SK-N-MC (cell line): ENCODE data around the gene LCOR.

Experiments used
- EZH2 ChIP-seq: fragments of 200-600 bp; sonication (generic); IDR thresholded peaks from one replicate; pipeline ENCODE4 v1.6.1; 2017; ENCODE audit warnings: antibody characterized with exemption
- FOXP2 ChIP-seq: optimal IDR thresholded peaks from 2 replicates; pipeline ENCODE3; 2011; ENCODE audit warnings: mild to moderate bottlenecking, moderate library complexity; ENCODE audit not compliant: insufficient read depth; ENCODE audit errors: extremely low read length, control extremely low read depth
- POLR2AphosphoS5 ChIP-seq: IDR thresholded peaks from 2 replicates; pipeline ENCODE4 v1.6.1; 2012; ENCODE audit warnings: mild to moderate bottlenecking, low read depth, low read length, borderline replicate concordance

GRCh38 chr10:96873086-96873485, 41.0 kb downstream of the LCOR start:
- no peak for TF ChIP-seq EZH2
- TF ChIP-seq POLR2AphosphoS5, result no peak
- TF ChIP-seq FOXP2, result no peak
